ENCODE data around the gene PDCD4.

- no peak for TF ChIP-seq CTCF (IDR thresholded peaks at IDR 0.05; ENCODE audit: insufficient read depth, low read depth, low read length)
- no peak for TF ChIP-seq EZH2 (IDR thresholded peaks at IDR 0.05; ENCODE audit: insufficient read depth, low read length)
Observed at GRCh38 chr10:110845756-110846620, 25.7 kb upstream of the PDCD4 start.

All from astrocyte (in vitro differentiated cells and primary cell).